ENCODE results near the gene LAMB2. TPM values are rescaled to one million over a fixed set of nuclear protein-coding genes. Genes with fewer than 3 reads are reported as not detected.

Gene LAMB2
- total RNA-seq, 2 donors from 2014 or later, result 204 to 337 TPM

GRCh38 chr3:49174397-49174985, 41.6 kb upstream of the LAMB2 start:
- Histone ChIP-seq H3K4me1 (peaks cover 35% of the 10 kb centered on the region), H3K9me3 (no peaks in the 10 kb centered on the region), H3K4me3 (no peak overlapping the region), H3K27me3 (no peaks in the 10 kb centered on the region), H3K36me3 (replicated peaks in 1 of 2; ENCODE audit: insufficient read depth in 1 of 2, low read depth in 2 of 2) (no peaks in the 10 kb centered on the region), H3K27ac (no peak overlapping the region)
- WGBS, 2 donors, result 94 to 100% methylated on average over 2 to 9 of the region's 9 CpGs
- intact Hi-C loops (cut with DNase I), result loop anchor here (10.0 kb wide), 1 partner anchor 100 kb away; the partner anchor contains the start of gene C3orf62
- no peak for TF ChIP-seq POLR2A (IDR thresholded peaks at IDR 0.05)
- TF ChIP-seq, protein P1, sequence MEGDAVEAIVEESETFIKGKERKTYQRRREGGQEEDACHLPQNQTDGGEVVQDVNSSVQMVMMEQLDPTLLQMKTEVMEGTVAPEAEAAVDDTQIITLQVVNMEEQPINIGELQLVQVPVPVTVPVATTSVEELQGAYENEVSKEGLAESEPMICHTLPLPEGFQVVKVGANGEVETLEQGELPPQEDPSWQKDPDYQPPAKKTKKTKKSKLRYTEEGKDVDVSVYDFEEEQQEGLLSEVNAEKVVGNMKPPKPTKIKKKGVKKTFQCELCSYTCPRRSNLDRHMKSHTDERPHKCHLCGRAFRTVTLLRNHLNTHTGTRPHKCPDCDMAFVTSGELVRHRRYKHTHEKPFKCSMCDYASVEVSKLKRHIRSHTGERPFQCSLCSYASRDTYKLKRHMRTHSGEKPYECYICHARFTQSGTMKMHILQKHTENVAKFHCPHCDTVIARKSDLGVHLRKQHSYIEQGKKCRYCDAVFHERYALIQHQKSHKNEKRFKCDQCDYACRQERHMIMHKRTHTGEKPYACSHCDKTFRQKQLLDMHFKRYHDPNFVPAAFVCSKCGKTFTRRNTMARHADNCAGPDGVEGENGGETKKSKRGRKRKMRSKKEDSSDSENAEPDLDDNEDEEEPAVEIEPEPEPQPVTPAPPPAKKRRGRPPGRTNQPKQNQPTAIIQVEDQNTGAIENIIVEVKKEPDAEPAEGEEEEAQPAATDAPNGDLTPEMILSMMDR (IDR thresholded peaks at IDR 0.05), result no peak
- ATAC-seq (no peak), DNase-seq (no peak)

- H3K9me3 ChIP-seq, result no peaks in the 10 kb centered on the region
- WGBS, 2 donors, result 66 to 70% methylated on average over 4 of the region's 4 CpGs
- no peak for TF ChIP-seq POLR2A (IDR thresholded peaks at IDR 0.05)
- TF ChIP-seq, protein P1 (IDR thresholded peaks at IDR 0.05), result no peak
Observed at GRCh38 chr3:49173792-49174170, 40.9 kb upstream of the LAMB2 start.

DNA sequence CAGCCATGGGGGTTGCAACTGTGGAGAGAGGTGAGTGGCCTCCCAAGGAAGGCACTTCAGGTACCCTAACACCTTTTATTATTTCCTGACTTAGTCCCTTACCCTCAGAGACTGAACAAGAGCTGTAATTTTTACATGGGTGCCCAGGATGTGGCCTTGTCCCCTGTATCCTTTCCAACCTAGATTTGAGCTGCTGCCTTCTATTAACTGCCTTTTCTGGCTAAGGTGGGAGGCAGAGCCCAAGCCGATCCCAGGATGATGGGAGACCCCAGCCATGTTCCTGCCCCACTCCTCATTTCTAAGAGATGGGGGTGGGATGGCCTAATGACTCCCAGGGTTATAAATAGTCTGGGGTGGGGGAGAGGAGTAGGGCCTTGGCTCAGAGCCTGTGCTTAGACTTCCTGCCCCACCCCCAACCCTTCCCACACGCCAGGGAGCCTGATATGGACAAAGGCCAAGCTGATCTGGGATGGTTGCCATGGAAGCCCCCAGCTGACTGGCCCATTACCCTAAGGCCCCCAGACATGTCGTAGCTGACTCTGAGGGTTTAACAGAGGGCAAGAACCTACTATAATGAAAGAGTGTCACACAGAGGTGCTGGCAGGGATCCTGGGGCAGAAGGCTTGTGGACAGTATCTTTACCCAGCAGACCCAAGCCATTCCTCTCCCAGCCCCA, 40.4 kb upstream of the LAMB2 start:
- peaks cover 35% of the 10 kb centered on the region for H3K4me1 ChIP-seq
- H3K27ac ChIP-seq, result peak overlapping the region in 3 of 4 donors; percentile 39 to 78 (median 53)
- no peak for TF ChIP-seq POLR2A (IDR thresholded peaks at IDR 0.05)
- TF ChIP-seq, protein P1 (IDR thresholded peaks at IDR 0.05), result no peak
- H3K9me3 ChIP-seq, result no peaks in the 10 kb centered on the region
- ATAC-seq, result no peak
- WGBS, 2 donors, result 33 to 67% methylated on average over 2 to 3 of the region's 3 CpGs
- H3K36me3 ChIP-seq (replicated peaks in 1 of 2; ENCODE audit: insufficient read depth in 1 of 2, low read depth in 2 of 2), result no peaks in the 10 kb centered on the region
- H3K4me3 ChIP-seq, result no peak overlapping the region
- no peaks in the 10 kb centered on the region for H3K27me3 ChIP-seq
- intact Hi-C loops (cut with DNase I), result loop anchor here (10.0 kb wide), 1 partner anchor 102 kb away; the partner anchor contains the start of gene C3orf62
- DNase-seq, result peak in 3 of 4 donors; percentile 44 to 50 (median 49)

More at GRCh38 chr3:49173792-49174170, 40.9 kb upstream of the LAMB2 start:
- ATAC-seq (no peak), DNase-seq (no peak)
- intact Hi-C loops (cut with DNase I), result loop anchor here (10.0 kb wide), 1 partner anchor 101 kb away; the partner anchor contains the start of gene C3orf62
- no peaks in the 10 kb centered on the region for H3K27me3 ChIP-seq
- peaks cover 35% of the 10 kb centered on the region for H3K4me1 ChIP-seq
- H3K27ac ChIP-seq, result peak overlapping the region in 1 of 4 donors; percentile 53
- no peak overlapping the region for H3K4me3 ChIP-seq
- no peaks in the 10 kb centered on the region for H3K36me3 ChIP-seq (replicated peaks in 1 of 2; ENCODE audit: insufficient read depth in 1 of 2, low read depth in 2 of 2)

DNA sequence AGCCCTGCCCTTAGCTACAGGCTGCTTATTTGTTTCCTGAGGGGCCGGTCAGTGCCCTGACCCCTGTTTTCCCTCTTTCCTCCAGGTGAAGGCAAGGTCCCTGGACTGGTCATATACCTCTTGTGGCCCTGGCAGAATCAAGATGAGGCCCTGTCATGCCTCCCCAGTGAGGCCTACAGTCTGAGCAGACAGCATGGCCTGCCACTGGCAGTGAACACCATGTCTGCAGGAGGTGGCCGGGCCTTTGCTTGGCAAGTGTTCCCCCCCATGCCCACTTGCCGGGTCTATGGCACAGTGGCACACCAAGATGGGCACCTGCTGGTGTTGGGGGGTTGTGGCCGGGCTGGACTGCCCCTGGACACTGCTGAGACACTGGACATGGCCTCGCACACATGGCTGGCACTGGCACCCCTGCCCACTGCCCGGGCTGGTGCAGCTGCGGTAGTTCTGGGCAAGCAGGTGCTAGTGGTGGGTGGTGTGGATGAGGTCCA, 39.7 kb upstream of the LAMB2 start:
- H3K4me3 ChIP-seq, result no peak overlapping the region
- 63 to 75% methylated on average over 1 to 6 of the region's 7 CpGs for WGBS, 2 donors
- intact Hi-C loops (cut with DNase I), result loop anchor here (10.0 kb wide), 1 partner anchor 102 kb away; the partner anchor contains the start of gene C3orf62
- ATAC-seq (no peak), DNase-seq (peak in 1 of 4 donors; percentile 20)
- H3K27ac ChIP-seq, result peak overlapping the region in 3 of 4 donors; percentile 39 to 78 (median 53)
- H3K27me3 ChIP-seq, result no peaks in the 10 kb centered on the region
- no peaks in the 10 kb centered on the region for H3K36me3 ChIP-seq (replicated peaks in 1 of 2; ENCODE audit: insufficient read depth in 1 of 2, low read depth in 2 of 2)
- TF ChIP-seq POLR2A (IDR thresholded peaks at IDR 0.05), result no peak
- no peaks in the 10 kb centered on the region for H3K9me3 ChIP-seq
- H3K4me1 ChIP-seq, result peaks cover 35% of the 10 kb centered on the region
